Upper lobe of left lung (tissue), 6 donors: ENCODE data around the gene ZNF200. TPM values are rescaled to one million over a fixed set of nuclear protein-coding genes. Genes with fewer than 3 reads are reported as not detected.
A peak's percentile ranks its signal among the peaks of the same experiment; 100 is the strongest.

Experiments
- ATAC-seq, 2 donors: fragments of 200-7000 bp; cut with Tn5 transposase; one replicate each; pipeline ENCODE4 v1.9.1; 2022; ENCODE audit warnings: mild to moderate bottlenecking in 2 of 2, moderate library complexity in 2 of 2; ENCODE audit not compliant: low FRiP score in 2 of 2
- DNase-seq, 2 donors: peaks; one replicate each; pipeline ENCODE4 v3.0.0-alpha.2; 2019 to 2020
- H3K27ac ChIP-seq, 4 donors: fragments of 200-600 bp; sonication (generic); one replicate each; pipeline ENCODE4 v1.5.1; 2016 to 2019
- H3K27me3 ChIP-seq, 4 donors: fragments of 200-600 bp; sonication (generic); one replicate each; pipeline ENCODE4 v1.5.1; 2017 to 2019
- H3K36me3 ChIP-seq, 4 donors: fragments of 200-600 bp; sonication (generic); one replicate each; pipeline ENCODE4 v1.5.1; 2016 to 2019
- H3K4me1 ChIP-seq, 4 donors: fragments of 200-600 bp; sonication (generic); one replicate each; pipeline ENCODE4 v1.5.1; 2018 to 2019
- H3K4me3 ChIP-seq, 4 donors: fragments of 200-600 bp; sonication (generic); one replicate each; pipeline ENCODE4 v1.5.1; 2017 to 2019; ENCODE audit warnings: mild to moderate bottlenecking in 2 of 4, moderate library complexity in 1 of 4
- H3K9me3 ChIP-seq, 4 donors: fragments of 200-600 bp; sonication (generic); one replicate each; pipeline ENCODE4 v1.5.1; 2018 to 2019
- CTCF ChIP-seq, 6 experiments: fragments of 450-650 bp in 4 of 6; fragments of 200-600 bp in 2 of 6; sonication (generic) in 2 of 6; IDR thresholded peaks; one replicate each; pipeline ENCODE4 v1.5.1; 2016 to 2019; ENCODE audit warnings: antibody characterized with exemption in 6 of 6
- EP300 ChIP-seq, 4 donors: sonication (generic); formaldehyde crosslinking; IDR thresholded peaks; one replicate each; pipeline ENCODE4 v1.5.1; 2017; ENCODE audit warnings: antibody characterized with exemption in 4 of 4, control low read depth in 2 of 4
- POLR2A ChIP-seq, 4 donors: fragments of 450-650 bp; IDR thresholded peaks; one replicate each; pipeline ENCODE4 v1.5.1; 2016 to 2017; ENCODE audit warnings: antibody characterized with exemption in 4 of 4, mild to moderate bottlenecking in 2 of 4
- POLR2AphosphoS5 ChIP-seq, 2 donors: sonication (generic); formaldehyde crosslinking; IDR thresholded peaks; one replicate each; pipeline ENCODE4 v1.5.1; 2017; ENCODE audit warnings: antibody characterized with exemption in 2 of 2
- WGBS, 2 donors: methylation state at CpG; one replicate each; pipeline ENCODE4 v1.1.5; 2017 to 2018; 5-methylcytosine and 5-hydroxymethylcytosine counted together
- total RNA-seq, 6 donors: library from RNA; depleted of rRNA in 4 of 6; stranded (reverse); fragments of >200 nt in 4 of 6; gene quantifications; one replicate each; pipeline versions ENCODE4 v1.1.0 to v1.2.1, GENCODE V29; 2016 to 2021
- donor health status: DM: no; HTN: no; CAD: no; lungs with moderate emphysema.
- donor health status: DM: no; HTN: yes; CAD: no; lungs with severe emphysema.

The ZNF200 gene
- total RNA-seq, 6 donors from 2014 or later: 6.4 to 9.5 (median 7.8) TPM

- peaks cover under 1 to 16% (median 9%) of the 10 kb centered on the region in 4 donors for H3K4me1 ChIP-seq
- TF ChIP-seq EP300 (IDR thresholded peaks at IDR 0.05): no peak
- TF ChIP-seq CTCF (IDR thresholded peaks at IDR 0.05): no peak
- TF ChIP-seq POLR2AphosphoS5 (IDR thresholded peaks at IDR 0.05): no peak
- no peak for TF ChIP-seq POLR2A (IDR thresholded peaks at IDR 0.05)
- H3K4me3 ChIP-seq: no peak overlapping the region
- H3K9me3 ChIP-seq: peaks cover 0 to 6% (median 2%) of the 10 kb centered on the region in 4 donors
- DNase-seq: no peak
- 71 to 100% methylated on average over 1 of the region's 1 CpG for WGBS, 2 donors
- H3K36me3 ChIP-seq: peaks cover 0 to 36% (median 9%) of the 10 kb centered on the region in 4 donors
- no peak overlapping the region for H3K27ac ChIP-seq
- H3K27me3 ChIP-seq: no peaks in the 10 kb centered on the region
- ATAC-seq: no peak
These were observed 33.3 kb upstream of the ZNF200 start for GRCh38 chr16:3268294-3268693.

GRCh38 chr16:3266873-3267537, 32.0 kb upstream of the ZNF200 start:
- H3K4me3 ChIP-seq: no peak overlapping the region
- no peak for TF ChIP-seq EP300 (IDR thresholded peaks at IDR 0.05)
- TF ChIP-seq POLR2AphosphoS5 (IDR thresholded peaks at IDR 0.05): no peak
- peak in 5 of 6 experiments; percentile 21 to 45 (median 25) for TF ChIP-seq CTCF (IDR thresholded peaks at IDR 0.05)
- peaks cover 4 to 22% (median 9%) of the 10 kb centered on the region in 4 donors for H3K4me1 ChIP-seq
- no peak overlapping the region for H3K27ac ChIP-seq
- ATAC-seq: no peak
- no peak for DNase-seq
- peaks cover 0 to 36% (median 9%) of the 10 kb centered on the region in 4 donors for H3K36me3 ChIP-seq
- WGBS, 2 donors: 60 to 72% methylated on average over 5 of the region's 5 CpGs
- H3K27me3 ChIP-seq: no peaks in the 10 kb centered on the region
- H3K9me3 ChIP-seq: peaks cover 0 to 6% (median 2%) of the 10 kb centered on the region in 4 donors

GRCh38 chr16:3264137-3265036, 29.4 kb upstream of the ZNF200 start:
- H3K4me1 ChIP-seq: peaks cover 4 to 22% (median 9%) of the 10 kb centered on the region in 4 donors
- 2 to 8% methylated on average over 34 to 56 of the region's 77 CpGs for WGBS, 2 donors
- peaks cover 0 to 6% (median 2%) of the 10 kb centered on the region in 4 donors for H3K9me3 ChIP-seq
- H3K36me3 ChIP-seq: peaks cover 0 to 35% (median 9%) of the 10 kb centered on the region in 4 donors
- DNase-seq (peak; percentile 96 to 97), ATAC-seq (peak; percentile 97)
- peak overlapping the region; percentile 82 to 91 (median 90) for H3K4me3 ChIP-seq
- no peaks in the 10 kb centered on the region for H3K27me3 ChIP-seq
- peak overlapping the region; percentile 98 to 100 (median 99) for H3K27ac ChIP-seq
- TF ChIP-seq CTCF (IDR thresholded peaks at IDR 0.05) (peak in 3 of 6 experiments; percentile 16 to 43 (median 30)), POLR2AphosphoS5 (IDR thresholded peaks at IDR 0.05) (peak; percentile 85 to 92), POLR2A (IDR thresholded peaks at IDR 0.05) (peak in 3 of 4 donors; percentile 77 to 90 (median 78)), EP300 (IDR thresholded peaks at IDR 0.05) (no peak)

GRCh38 chr16:3262517-3262916, 27.6 kb upstream of the ZNF200 start:
- peaks cover 0 to 3% (median under 1%) of the 10 kb centered on the region in 4 donors for H3K9me3 ChIP-seq
- no peaks in the 10 kb centered on the region for H3K27me3 ChIP-seq
- H3K4me1 ChIP-seq: peaks cover 4 to 28% (median 11%) of the 10 kb centered on the region in 4 donors
- H3K27ac ChIP-seq: peak overlapping the region; percentile 98 to 100 (median 99)
- no peak overlapping the region for H3K4me3 ChIP-seq
- DNase-seq (no peak), ATAC-seq (no peak)
- 98 to 100% methylated on average over 4 of the region's 4 CpGs for WGBS, 2 donors
- H3K36me3 ChIP-seq: peaks cover 0 to 19% (median 4%) of the 10 kb centered on the region in 4 donors
- TF ChIP-seq POLR2AphosphoS5 (IDR thresholded peaks at IDR 0.05): no peak
- no peak for TF ChIP-seq CTCF (IDR thresholded peaks at IDR 0.05)
- no peak for TF ChIP-seq POLR2A (IDR thresholded peaks at IDR 0.05)
- TF ChIP-seq EP300 (IDR thresholded peaks at IDR 0.05): no peak
